ENCODE data around the gene UBL7. TPM values are rescaled to one million over a fixed set of nuclear protein-coding genes. Genes with fewer than 3 reads are reported as not detected.

UBL7 gene
- total RNA-seq, 1 donor from 2014 or later, result 65.2 TPM

- DNase-seq (ENCODE audit: low read depth), result no peak
- peaks cover 1% of the 10 kb centered on the region for H3K36me3 ChIP-seq (ENCODE audit: control insufficient read depth, insufficient read depth, low read length)
- no peaks in the 10 kb centered on the region for H3K27me3 ChIP-seq (ENCODE audit: control insufficient read depth, insufficient read depth, low read length)
- H3K4me3 ChIP-seq (ENCODE audit: low read depth, low read length), result no peak overlapping the region
- no peak for TF ChIP-seq CTCF (IDR thresholded peaks at IDR 0.05; ENCODE audit: insufficient read depth, low read length, poor library complexity, severe bottlenecking)
These were observed 19.6 kb downstream of the UBL7 start for GRCh38 chr15:74441248-74441941.

GRCh38 chr15:74438721-74439316 lies 22.1 kb downstream of the UBL7 start:
- no peaks in the 10 kb centered on the region for H3K27me3 ChIP-seq (ENCODE audit: control insufficient read depth, insufficient read depth, low read length)
- no peak for DNase-seq (ENCODE audit: low read depth)
- TF ChIP-seq CTCF (IDR thresholded peaks at IDR 0.05; ENCODE audit: insufficient read depth, low read length, poor library complexity, severe bottlenecking), result peak; percentile 91
- H3K36me3 ChIP-seq (ENCODE audit: control insufficient read depth, insufficient read depth, low read length), result no peaks in the 10 kb centered on the region
- H3K4me3 ChIP-seq (ENCODE audit: low read depth, low read length), result no peak overlapping the region

DNA sequence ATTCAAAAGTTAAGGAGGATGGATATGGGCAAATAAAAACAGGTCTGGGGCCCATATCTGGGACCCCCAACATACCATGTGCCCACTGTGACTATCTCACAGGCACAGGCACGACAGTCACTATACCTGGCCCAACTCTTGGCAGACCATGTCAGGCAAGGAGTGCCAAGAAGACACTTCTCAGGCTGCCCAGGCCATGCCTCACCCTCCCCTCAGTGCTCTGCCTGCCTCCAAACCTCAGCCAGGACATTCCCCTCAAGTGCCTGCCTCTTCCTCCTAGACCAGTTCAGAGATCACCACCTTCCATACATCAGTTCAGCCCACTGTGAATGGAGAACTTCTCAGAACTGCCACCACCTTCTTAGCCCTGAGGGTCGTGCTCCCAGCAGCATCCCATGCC lies 22.8 kb downstream of the UBL7 start:
- H3K4me3 ChIP-seq (ENCODE audit: low read depth, low read length), result no peak overlapping the region
- TF ChIP-seq CTCF (IDR thresholded peaks at IDR 0.05; ENCODE audit: insufficient read depth, low read length, poor library complexity, severe bottlenecking), result no peak
- H3K36me3 ChIP-seq (ENCODE audit: control insufficient read depth, insufficient read depth, low read length), result no peaks in the 10 kb centered on the region
- H3K27me3 ChIP-seq (ENCODE audit: control insufficient read depth, insufficient read depth, low read length), result no peaks in the 10 kb centered on the region
- no peak for DNase-seq (ENCODE audit: low read depth)

- H3K4me3 ChIP-seq (ENCODE audit: low read depth, low read length), result peak overlapping the region; percentile 89
- no peaks in the 10 kb centered on the region for H3K27me3 ChIP-seq (ENCODE audit: control insufficient read depth, insufficient read depth, low read length)
- no peak for TF ChIP-seq CTCF (IDR thresholded peaks at IDR 0.05; ENCODE audit: insufficient read depth, low read length, poor library complexity, severe bottlenecking)
- DNase-seq (ENCODE audit: low read depth), result no peak
- no peaks in the 10 kb centered on the region for H3K36me3 ChIP-seq (ENCODE audit: control insufficient read depth, insufficient read depth, low read length)
These were observed 26.5 kb downstream of the UBL7 start for GRCh38 chr15:74434263-74435136.

GRCh38 chr15:74433592-74434262 lies 27.2 kb downstream of the UBL7 start, which contains the start of gene SEMA7A:
Gene SEMA7A (minus strand): TSS chr15:74433958. CDS start chr15:74433918, 40 bp downstream.
- TF ChIP-seq CTCF (IDR thresholded peaks at IDR 0.05; ENCODE audit: insufficient read depth, low read length, poor library complexity, severe bottlenecking), result no peak
- no peak for DNase-seq (ENCODE audit: low read depth)
- peak within 1 kb of the TSS; percentile 89 for H3K4me3 ChIP-seq (ENCODE audit: low read depth, low read length)
- H3K27me3 ChIP-seq (ENCODE audit: control insufficient read depth, insufficient read depth, low read length), result no peaks in the 10 kb centered on the region
- no peaks in the 10 kb centered on the region for H3K36me3 ChIP-seq (ENCODE audit: control insufficient read depth, insufficient read depth, low read length)

All from kidney epithelial cell (primary cell).